ENCODE data around the gene IPO8. TPM values are rescaled to one million over a fixed set of nuclear protein-coding genes. Genes with fewer than 3 reads are reported as not detected.

Gene IPO8
- total and polyA plus RNA-seq, 2 donors = 16.5 to 17.0 TPM

- Histone ChIP-seq H3K9me3 (ENCODE audit: control insufficient read depth in 2 of 2, insufficient read depth in 1 of 2, low read length in 1 of 2) (no peaks in the 10 kb centered on the region), H3K27ac (ENCODE audit: low read depth in 1 of 2, low read length in 1 of 2) (no peak overlapping the region), H3K4me3 (ENCODE audit: low read length in 2 of 2) (no peak overlapping the region), H3K36me3 (ENCODE audit: control insufficient read depth in 2 of 2, insufficient read depth in 2 of 2, low read length in 1 of 2) (peaks cover 10 to 19% of the 10 kb centered on the region in 2 donors), H3K27me3 (ENCODE audit: control insufficient read depth in 2 of 2, insufficient read depth in 1 of 2, low read length in 1 of 2) (no peaks in the 10 kb centered on the region), H3K4me1 (ENCODE audit: control insufficient read depth in 2 of 2, insufficient read depth in 2 of 2, low read length in 2 of 2) (no peaks in the 10 kb centered on the region)
- DNase-seq (ENCODE audit: low read depth in 6 of 9, low spot score in 9 of 9) = no peak
- WGBS = 98% methylated on average over 1 of the region's 1 CpG
These were observed 43.5 kb downstream of the IPO8 start for GRCh38 chr12:30652034-30652696.

DNA sequence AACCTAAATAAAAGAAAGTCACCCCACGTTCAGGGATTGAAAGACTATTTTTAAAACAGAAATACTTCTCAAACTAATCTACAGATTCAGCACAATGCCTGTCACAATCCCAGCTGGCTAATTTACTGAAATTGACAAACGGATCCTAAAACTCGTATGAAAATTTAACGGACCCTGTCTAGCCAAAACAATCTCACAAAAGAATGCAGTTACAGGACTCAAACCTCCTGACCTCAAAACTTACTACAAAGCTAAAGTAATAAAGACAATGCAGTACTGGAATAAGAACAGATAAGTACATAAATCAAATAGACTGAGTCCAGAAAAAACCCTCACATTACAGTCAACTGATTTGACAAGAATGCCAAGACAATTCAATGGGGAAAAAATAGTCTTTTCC is 48.8 kb downstream of the IPO8 start:
- H3K27ac ChIP-seq (ENCODE audit: low read depth in 1 of 2, low read length in 1 of 2) = no peak overlapping the region
- no peaks in the 10 kb centered on the region for H3K9me3 ChIP-seq (ENCODE audit: control insufficient read depth in 2 of 2, insufficient read depth in 1 of 2, low read length in 1 of 2)
- H3K4me1 ChIP-seq (ENCODE audit: control insufficient read depth in 2 of 2, insufficient read depth in 2 of 2, low read length in 2 of 2) = no peaks in the 10 kb centered on the region
- DNase-seq (ENCODE audit: low read depth in 6 of 9, low spot score in 9 of 9) = no peak
- no peak overlapping the region for H3K4me3 ChIP-seq (ENCODE audit: low read length in 2 of 2)
- H3K27me3 ChIP-seq (ENCODE audit: control insufficient read depth in 2 of 2, insufficient read depth in 1 of 2, low read length in 1 of 2) = no peaks in the 10 kb centered on the region
- WGBS = 98% methylated on average over 4 of the region's 4 CpGs
- peaks cover 4 to 7% of the 10 kb centered on the region in 2 donors for H3K36me3 ChIP-seq (ENCODE audit: control insufficient read depth in 2 of 2, insufficient read depth in 2 of 2, low read length in 1 of 2)

- Histone ChIP-seq H3K9me3 (ENCODE audit: control insufficient read depth in 2 of 2, insufficient read depth in 1 of 2, low read length in 1 of 2) (no peaks in the 10 kb centered on the region), H3K36me3 (ENCODE audit: control insufficient read depth in 2 of 2, insufficient read depth in 2 of 2, low read length in 1 of 2) (peaks cover 3 to 6% of the 10 kb centered on the region in 2 donors), H3K4me3 (ENCODE audit: low read length in 2 of 2) (no peak overlapping the region), H3K4me1 (ENCODE audit: control insufficient read depth in 2 of 2, insufficient read depth in 2 of 2, low read length in 2 of 2) (no peaks in the 10 kb centered on the region), H3K27me3 (ENCODE audit: control insufficient read depth in 2 of 2, insufficient read depth in 1 of 2, low read length in 1 of 2) (no peaks in the 10 kb centered on the region), H3K27ac (ENCODE audit: low read depth in 1 of 2, low read length in 1 of 2) (no peak overlapping the region)
- no peak for DNase-seq (ENCODE audit: low read depth in 6 of 9, low spot score in 9 of 9)
- WGBS = 98% methylated on average over 4 of the region's 4 CpGs
These were observed 52.3 kb downstream of the IPO8 start for GRCh38 chr12:30643366-30643765.

DNA sequence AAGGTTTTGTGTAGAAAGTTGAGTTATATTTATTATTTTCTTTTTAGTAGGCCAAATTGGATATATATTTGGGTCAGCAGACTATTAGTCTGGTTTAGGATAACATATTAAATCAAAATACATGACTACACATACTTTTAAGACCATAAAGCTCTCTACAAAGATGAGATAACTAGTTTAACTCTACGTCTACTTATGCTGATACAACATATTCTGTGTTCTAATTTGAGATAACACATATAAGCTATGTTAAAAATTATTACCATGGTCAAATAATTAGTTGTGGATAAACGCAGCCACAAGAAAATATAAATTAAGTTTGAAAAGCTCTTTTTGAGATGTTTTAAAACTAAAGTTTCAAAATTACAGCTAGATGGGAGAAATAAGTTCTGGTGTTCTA is 55.3 kb downstream of the IPO8 start:
- H3K27ac ChIP-seq (ENCODE audit: low read depth in 1 of 2, low read length in 1 of 2) = no peak overlapping the region
- WGBS = 99% methylated on average over 2 of the region's 2 CpGs
- DNase-seq (ENCODE audit: low read depth in 6 of 9, low spot score in 9 of 9) = no peak
- H3K4me1 ChIP-seq (ENCODE audit: control insufficient read depth in 2 of 2, insufficient read depth in 2 of 2, low read length in 2 of 2) = no peaks in the 10 kb centered on the region
- peaks cover 3 to 12% of the 10 kb centered on the region in 2 donors for H3K36me3 ChIP-seq (ENCODE audit: control insufficient read depth in 2 of 2, insufficient read depth in 2 of 2, low read length in 1 of 2)
- no peaks in the 10 kb centered on the region for H3K27me3 ChIP-seq (ENCODE audit: control insufficient read depth in 2 of 2, insufficient read depth in 1 of 2, low read length in 1 of 2)
- H3K9me3 ChIP-seq (ENCODE audit: control insufficient read depth in 2 of 2, insufficient read depth in 1 of 2, low read length in 1 of 2) = no peaks in the 10 kb centered on the region
- no peak overlapping the region for H3K4me3 ChIP-seq (ENCODE audit: low read length in 2 of 2)

DNA sequence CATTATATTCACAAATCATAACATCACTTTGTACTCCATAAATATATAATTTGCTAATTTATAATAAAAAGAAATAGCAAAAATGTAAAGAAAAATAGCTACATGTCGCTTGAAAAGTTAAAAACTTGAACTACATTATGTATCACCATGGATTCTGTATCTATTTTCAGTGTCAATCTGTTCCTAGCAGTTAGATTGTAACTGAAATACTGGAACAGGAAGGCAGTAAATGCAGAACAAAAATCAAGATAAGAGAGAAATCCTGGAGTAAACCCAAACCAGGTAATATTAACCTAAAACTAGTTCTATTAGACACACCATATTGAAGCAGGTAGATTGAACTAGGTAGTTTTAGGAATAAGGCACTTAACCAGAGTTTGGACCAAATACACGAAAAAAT is 60.3 kb downstream of the IPO8 start:
- Histone ChIP-seq H3K9me3 (ENCODE audit: control insufficient read depth in 2 of 2, insufficient read depth in 1 of 2, low read length in 1 of 2) (no peaks in the 10 kb centered on the region), H3K36me3 (ENCODE audit: control insufficient read depth in 2 of 2, insufficient read depth in 2 of 2, low read length in 1 of 2) (peaks cover 13 to 40% of the 10 kb centered on the region in 2 donors), H3K4me1 (ENCODE audit: control insufficient read depth in 2 of 2, insufficient read depth in 2 of 2, low read length in 2 of 2) (no peaks in the 10 kb centered on the region), H3K27ac (ENCODE audit: low read depth in 1 of 2, low read length in 1 of 2) (no peak overlapping the region), H3K27me3 (ENCODE audit: control insufficient read depth in 2 of 2, insufficient read depth in 1 of 2, low read length in 1 of 2) (no peaks in the 10 kb centered on the region), H3K4me3 (ENCODE audit: low read length in 2 of 2) (no peak overlapping the region)
- 95% methylated on average over 2 of the region's 2 CpGs for WGBS
- no peak for DNase-seq (ENCODE audit: low read depth in 6 of 9, low spot score in 9 of 9)

DNA sequence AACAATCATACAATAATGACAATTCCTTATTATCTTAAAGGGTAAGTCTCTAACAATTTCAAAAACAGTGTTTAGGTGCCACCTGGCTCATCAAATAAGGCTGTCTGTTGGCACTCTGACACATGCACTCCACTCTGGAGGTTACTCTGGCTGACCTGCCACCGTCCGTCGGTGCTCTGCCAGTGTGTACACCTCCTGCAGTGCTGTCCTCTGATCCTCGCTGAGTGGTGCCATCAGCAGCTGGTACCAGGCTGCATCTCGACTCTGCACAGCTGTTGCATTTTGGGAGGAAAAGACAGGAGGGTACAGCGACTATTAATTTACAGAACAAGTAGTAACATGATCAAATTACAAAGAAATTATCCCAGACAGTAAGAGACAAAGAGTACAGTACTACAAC is 63.9 kb downstream of the IPO8 start:
- 97% methylated on average over 6 of the region's 6 CpGs for WGBS
- no peaks in the 10 kb centered on the region for H3K27me3 ChIP-seq (ENCODE audit: control insufficient read depth in 2 of 2, insufficient read depth in 1 of 2, low read length in 1 of 2)
- no peak overlapping the region for H3K4me3 ChIP-seq (ENCODE audit: low read length in 2 of 2)
- peaks cover 16 to 42% of the 10 kb centered on the region in 2 donors for H3K36me3 ChIP-seq (ENCODE audit: control insufficient read depth in 2 of 2, insufficient read depth in 2 of 2, low read length in 1 of 2)
- no peak overlapping the region for H3K27ac ChIP-seq (ENCODE audit: low read depth in 1 of 2, low read length in 1 of 2)
- DNase-seq (ENCODE audit: low read depth in 6 of 9, low spot score in 9 of 9) = no peak
- no peaks in the 10 kb centered on the region for H3K4me1 ChIP-seq (ENCODE audit: control insufficient read depth in 2 of 2, insufficient read depth in 2 of 2, low read length in 2 of 2)
- no peaks in the 10 kb centered on the region for H3K9me3 ChIP-seq (ENCODE audit: control insufficient read depth in 2 of 2, insufficient read depth in 1 of 2, low read length in 1 of 2)

GRCh38 chr12:30630979-30631285 is 64.7 kb downstream of the IPO8 start:
- no peak overlapping the region for H3K4me3 ChIP-seq (ENCODE audit: low read length in 2 of 2)
- H3K27me3 ChIP-seq (ENCODE audit: control insufficient read depth in 2 of 2, insufficient read depth in 1 of 2, low read length in 1 of 2) = no peaks in the 10 kb centered on the region
- peaks cover 16 to 38% of the 10 kb centered on the region in 2 donors for H3K36me3 ChIP-seq (ENCODE audit: control insufficient read depth in 2 of 2, insufficient read depth in 2 of 2, low read length in 1 of 2)
- H3K9me3 ChIP-seq (ENCODE audit: control insufficient read depth in 2 of 2, insufficient read depth in 1 of 2, low read length in 1 of 2) = no peaks in the 10 kb centered on the region
- WGBS = 97% methylated on average over 3 of the region's 3 CpGs
- H3K4me1 ChIP-seq (ENCODE audit: control insufficient read depth in 2 of 2, insufficient read depth in 2 of 2, low read length in 2 of 2) = no peaks in the 10 kb centered on the region
- no peak for DNase-seq (ENCODE audit: low read depth in 6 of 9, low spot score in 9 of 9)
- no peak overlapping the region for H3K27ac ChIP-seq (ENCODE audit: low read depth in 1 of 2, low read length in 1 of 2)

DNA sequence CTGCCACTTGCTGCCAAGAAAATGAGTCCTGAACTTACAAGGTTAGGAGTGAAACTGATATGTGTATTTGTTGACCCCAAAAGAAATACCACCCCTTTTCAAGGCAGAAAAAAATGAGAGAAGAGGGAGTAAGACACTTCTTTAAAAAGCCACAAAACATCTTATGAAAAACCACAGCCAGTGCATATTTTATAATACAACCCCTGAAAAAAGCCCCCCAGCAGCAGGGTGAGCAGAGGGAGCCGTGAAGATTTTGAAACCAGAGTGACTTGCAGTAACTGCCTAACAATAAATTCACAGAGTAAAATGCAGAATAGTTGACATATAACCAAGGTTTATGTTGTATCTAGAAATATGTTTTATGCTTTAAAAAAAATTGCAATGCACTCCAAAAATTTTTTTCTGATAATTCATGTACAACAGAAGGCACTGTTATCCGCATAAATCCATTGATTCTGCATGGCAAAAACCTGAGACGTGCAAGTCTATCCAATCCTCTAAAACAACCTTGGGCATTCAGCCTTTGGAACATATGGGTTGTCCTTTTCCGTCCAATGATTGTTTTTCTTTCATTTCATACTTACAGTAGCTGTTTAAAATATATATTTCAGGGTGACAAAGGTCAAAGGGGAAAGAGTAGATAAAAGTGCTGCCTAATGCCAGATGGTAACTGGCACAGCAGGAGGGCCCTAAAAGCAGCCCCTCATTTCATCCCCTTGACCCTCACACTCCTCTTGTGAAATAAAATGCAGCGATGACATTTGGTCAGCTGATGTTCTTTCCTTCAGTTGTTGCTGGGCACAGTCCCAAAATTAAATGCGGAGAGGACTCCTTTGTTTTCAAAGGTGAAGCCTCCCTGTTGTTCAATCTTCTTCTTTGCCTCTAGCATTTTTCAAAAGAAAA is 65.3 kb downstream of the IPO8 start:
- WGBS = 88% methylated on average over 6 of the region's 6 CpGs

DNA sequence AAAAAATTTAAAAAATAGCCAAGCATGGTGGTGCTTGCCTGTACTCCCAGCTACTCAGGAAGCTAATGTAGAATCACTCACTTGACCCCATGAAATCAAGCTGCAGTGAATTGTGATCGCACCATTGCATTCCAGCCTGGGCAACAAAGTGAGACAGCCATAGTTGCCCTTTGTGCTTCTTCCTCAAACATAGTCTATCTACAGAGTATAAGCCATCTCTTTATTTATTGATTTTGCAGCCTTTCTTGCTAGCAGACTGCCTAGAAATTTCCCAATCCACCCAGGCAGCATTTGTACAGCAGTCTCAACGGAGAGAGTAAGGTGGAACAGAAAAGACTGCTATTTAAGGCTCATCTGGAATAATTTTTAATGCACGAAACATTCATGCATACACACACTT is 68.8 kb downstream of the IPO8 start:
- 98% methylated on average over 3 of the region's 3 CpGs for WGBS
- Histone ChIP-seq H3K4me1 (ENCODE audit: control insufficient read depth in 2 of 2, insufficient read depth in 2 of 2, low read length in 2 of 2) (no peaks in the 10 kb centered on the region), H3K27ac (ENCODE audit: low read depth in 1 of 2, low read length in 1 of 2) (no peak overlapping the region), H3K27me3 (ENCODE audit: control insufficient read depth in 2 of 2, insufficient read depth in 1 of 2, low read length in 1 of 2) (no peaks in the 10 kb centered on the region), H3K9me3 (ENCODE audit: control insufficient read depth in 2 of 2, insufficient read depth in 1 of 2, low read length in 1 of 2) (no peaks in the 10 kb centered on the region), H3K4me3 (ENCODE audit: low read length in 2 of 2) (no peak overlapping the region), H3K36me3 (ENCODE audit: control insufficient read depth in 2 of 2, insufficient read depth in 2 of 2, low read length in 1 of 2) (peaks cover 12 to 22% of the 10 kb centered on the region in 2 donors)
- DNase-seq (ENCODE audit: low read depth in 6 of 9, low spot score in 9 of 9) = no peak

More for the DNA sequence above, 65.3 kb downstream of the IPO8 start:
- no peak overlapping the region for H3K27ac ChIP-seq (ENCODE audit: low read depth in 1 of 2, low read length in 1 of 2)
- no peak overlapping the region for H3K4me3 ChIP-seq (ENCODE audit: low read length in 2 of 2)
- no peaks in the 10 kb centered on the region for H3K9me3 ChIP-seq (ENCODE audit: control insufficient read depth in 2 of 2, insufficient read depth in 1 of 2, low read length in 1 of 2)
- DNase-seq (ENCODE audit: low read depth in 6 of 9, low spot score in 9 of 9) = no peak
- H3K36me3 ChIP-seq (ENCODE audit: control insufficient read depth in 2 of 2, insufficient read depth in 2 of 2, low read length in 1 of 2) = peaks cover 16 to 38% of the 10 kb centered on the region in 2 donors
- H3K27me3 ChIP-seq (ENCODE audit: control insufficient read depth in 2 of 2, insufficient read depth in 1 of 2, low read length in 1 of 2) = no peaks in the 10 kb centered on the region
- no peaks in the 10 kb centered on the region for H3K4me1 ChIP-seq (ENCODE audit: control insufficient read depth in 2 of 2, insufficient read depth in 2 of 2, low read length in 2 of 2)
